IPS-18c (cell line): Measurements from ENCODE around the gene FAM186B.
A peak's percentile ranks its signal among the peaks of the same experiment; 100 is the strongest.
"Not testable (repeated sequence)": the region's sequence is repeated elsewhere in the genome, so short reads cannot be mapped to it uniquely, and the experiment has no call there.

ENCODE experiments used
- H3K4me3 ChIP-seq: 2 replicates; pipeline ENCODE4 v1.7.0; 2013; ENCODE audit warnings: low read depth, mild to moderate bottlenecking, low read length, moderate library complexity; ENCODE audit not compliant: insufficient read depth
- H3K9me3 ChIP-seq: one replicate; pipeline ENCODE4 v1.6.1; 2013; ENCODE audit warnings: mild to moderate bottlenecking, low read length, moderate library complexity; ENCODE audit not compliant: control insufficient read depth, insufficient read depth

FAM186B gene

GRCh38 chr12:49621651-49622500 is 16.4 kb upstream of the FAM186B start:
- H3K4me3 ChIP-seq = peak overlapping the region; percentile 70; the same call in 1 of the 2 replicates
- H3K9me3 ChIP-seq = no peaks in the 10 kb centered on the region

DNA sequence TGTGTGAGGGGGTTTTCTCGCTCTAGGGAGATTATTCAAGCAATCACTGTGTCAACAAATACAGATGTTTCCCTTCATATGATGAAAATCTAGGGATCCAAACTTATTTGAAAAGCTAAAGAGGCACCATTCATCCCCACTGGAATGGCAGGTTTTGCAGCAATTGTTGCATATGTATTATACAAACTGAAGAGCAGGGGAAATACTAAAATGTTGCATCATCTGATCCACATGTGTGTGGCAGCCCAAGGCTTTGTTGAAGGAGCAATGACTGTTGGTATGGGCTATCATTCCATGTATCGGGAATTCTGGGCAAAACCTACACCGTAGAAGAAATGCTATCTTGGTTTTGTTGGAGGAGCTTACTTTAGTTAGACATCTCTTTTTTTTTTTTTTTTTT is 13.8 kb upstream of the FAM186B start:
- no peaks in the 10 kb centered on the region for H3K9me3 ChIP-seq
- H3K4me3 ChIP-seq = no peak overlapping the region

DNA sequence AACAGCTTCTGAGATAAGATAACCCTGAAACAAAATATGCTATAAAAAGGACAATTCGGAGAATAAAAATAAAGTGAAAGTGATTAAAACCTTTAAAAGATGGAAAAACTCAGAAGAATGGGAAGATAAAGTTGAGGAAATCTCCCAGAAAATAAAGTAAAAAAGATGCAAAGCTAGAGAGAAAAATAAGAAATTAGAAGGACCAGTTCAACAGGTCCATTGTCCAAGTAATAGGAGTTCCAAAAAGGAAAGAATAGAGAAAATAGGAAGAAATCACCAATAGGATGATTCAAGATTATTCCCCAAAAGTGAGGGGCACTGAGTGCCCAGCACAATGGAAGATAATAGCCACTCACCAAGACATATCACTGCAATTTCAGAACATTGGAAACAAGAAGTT is 13.1 kb upstream of the FAM186B start:
- Histone ChIP-seq H3K9me3 (no peaks in the 10 kb centered on the region), H3K4me3 (no peak overlapping the region)

DNA sequence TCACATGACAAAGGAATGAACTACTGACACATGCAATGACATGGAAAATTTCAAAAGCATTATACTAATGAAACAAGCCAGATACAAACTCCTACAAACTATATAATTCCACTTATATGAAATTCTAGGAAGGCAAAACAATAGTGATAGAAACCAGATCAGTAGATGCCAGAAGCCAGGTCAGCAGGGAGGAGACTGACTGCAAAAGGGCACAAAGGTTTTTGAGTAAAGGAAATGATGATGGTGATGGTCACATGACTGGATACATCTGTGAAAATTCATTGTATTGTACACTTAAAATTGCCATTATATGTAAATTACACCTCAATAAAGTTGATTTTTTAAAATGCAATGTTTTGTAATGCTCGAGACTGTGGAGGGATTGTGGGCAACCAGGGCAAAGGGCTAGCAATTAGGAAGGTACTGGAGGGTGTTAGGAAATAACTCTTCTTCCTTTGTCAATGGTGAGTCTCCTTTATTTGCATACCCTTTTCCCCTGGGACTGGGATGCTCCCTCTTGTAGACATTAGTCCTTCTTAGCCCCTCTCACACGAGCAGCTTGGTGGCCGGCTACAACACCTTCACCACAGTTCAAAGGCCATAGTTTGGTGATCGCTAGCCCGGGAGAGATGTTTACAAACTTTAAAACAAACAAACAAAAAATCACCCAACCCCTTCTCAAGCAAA is 11.2 kb upstream of the FAM186B start:
- Histone ChIP-seq H3K9me3 (no peaks in the 10 kb centered on the region), H3K4me3 (no peak overlapping the region)

DNA sequence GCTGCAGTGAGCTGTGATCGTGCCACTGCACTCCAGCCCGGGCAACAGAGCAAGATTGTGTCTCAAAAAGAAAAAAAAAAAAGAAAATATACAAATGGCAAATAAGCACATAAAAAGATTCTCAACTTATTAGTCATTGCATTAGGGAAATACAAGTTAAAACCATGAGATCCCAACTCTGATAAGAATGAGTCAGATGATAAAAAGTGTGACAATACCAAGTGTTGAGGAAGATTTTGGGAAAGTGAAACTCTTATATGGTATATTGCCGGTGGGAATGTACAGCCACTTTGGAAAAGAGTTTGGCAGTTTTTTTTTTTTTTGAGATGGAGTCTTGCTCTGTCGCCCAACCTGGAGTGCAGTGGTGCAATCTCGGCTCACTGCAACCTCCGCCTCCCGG is 10.3 kb upstream of the FAM186B start:
- no peak overlapping the region for H3K4me3 ChIP-seq
- H3K9me3 ChIP-seq = no peaks in the 10 kb centered on the region

DNA sequence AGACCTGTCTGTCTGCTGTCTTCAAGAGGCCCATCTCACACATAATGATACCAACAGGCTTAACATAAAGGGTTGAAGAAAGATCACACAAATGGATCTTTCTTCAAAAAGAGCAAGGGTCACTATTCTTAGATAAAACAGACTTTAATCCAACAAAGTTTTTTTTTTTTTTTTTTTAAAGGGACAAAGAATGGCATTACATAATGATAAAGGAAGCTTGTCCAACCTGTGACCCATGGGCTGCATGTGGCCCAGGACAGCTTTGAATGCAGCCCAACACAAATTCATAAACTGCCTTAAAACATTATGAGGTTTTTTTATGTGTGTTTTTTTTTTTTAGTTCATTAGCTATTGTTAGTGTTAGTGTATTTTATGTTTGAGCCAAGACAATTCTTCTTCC is 6.8 kb upstream of the FAM186B start:
- H3K4me3 ChIP-seq = no peak overlapping the region
- H3K9me3 ChIP-seq = no peaks in the 10 kb centered on the region

DNA sequence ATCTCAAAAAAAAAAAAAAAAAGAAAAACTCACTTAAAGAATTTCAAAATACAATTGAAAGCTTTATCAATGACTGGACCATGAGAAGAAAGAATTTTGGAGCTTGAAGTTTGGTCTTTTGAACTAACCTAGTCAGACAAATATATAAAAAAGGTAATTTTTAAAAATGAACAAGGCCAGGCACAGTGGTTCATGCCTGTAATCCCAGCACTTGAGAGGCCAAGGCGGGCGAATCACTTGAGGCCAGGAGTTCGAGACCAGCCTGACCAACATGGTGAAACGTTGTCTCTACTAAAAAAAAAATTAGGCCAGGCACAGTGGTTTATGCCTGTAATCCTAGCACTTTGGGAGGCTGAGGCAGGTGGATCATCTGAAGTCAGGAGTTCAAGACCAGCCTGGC is 5.3 kb upstream of the FAM186B start:
- H3K9me3 ChIP-seq, H3K4me3 ChIP-seq: not testable (repeated sequence)

GRCh38 chr12:49609875-49610154 is 4.4 kb upstream of the FAM186B start:
- no peak overlapping the region for H3K4me3 ChIP-seq
- no peaks in the 10 kb centered on the region for H3K9me3 ChIP-seq

GRCh38 chr12:49609059-49609874 is 3.8 kb upstream of the FAM186B start:
- H3K9me3 ChIP-seq = no peaks in the 10 kb centered on the region

GRCh38 chr12:49604856-49605255 is 583 bp downstream of the FAM186B start:
- Histone ChIP-seq H3K4me3 (no peak overlapping the region), H3K9me3 (no peaks in the 10 kb centered on the region)

More at GRCh38 chr12:49609059-49609874, 3.8 kb upstream of the FAM186B start:
- H3K4me3 ChIP-seq = no peak overlapping the region

DNA sequence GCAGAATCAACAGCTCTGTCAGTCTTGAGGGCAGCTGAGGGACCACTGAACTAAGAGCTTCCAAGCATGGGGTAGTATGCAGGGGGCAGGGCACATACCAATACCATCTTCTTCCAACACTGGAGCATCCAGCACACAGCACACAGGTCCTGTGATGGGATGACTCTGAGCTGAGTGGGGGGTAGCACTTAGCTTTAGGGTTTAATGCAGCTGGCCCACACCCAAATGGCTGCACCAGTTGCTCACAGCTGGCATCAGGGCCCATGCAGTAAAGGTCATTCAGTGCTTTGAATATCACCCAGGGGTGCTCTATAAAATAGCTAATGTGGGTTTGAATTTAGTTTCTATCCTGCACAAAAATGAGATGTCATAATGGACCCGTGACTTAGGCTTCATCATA is 1.7 kb downstream of the FAM186B start:
- Histone ChIP-seq H3K4me3 (no peak overlapping the region), H3K9me3 (no peaks in the 10 kb centered on the region)

GRCh38 chr12:49599961-49600360 is 5.5 kb downstream of the FAM186B start:
- Histone ChIP-seq H3K9me3 (no peaks in the 10 kb centered on the region), H3K4me3 (no peak overlapping the region)

DNA sequence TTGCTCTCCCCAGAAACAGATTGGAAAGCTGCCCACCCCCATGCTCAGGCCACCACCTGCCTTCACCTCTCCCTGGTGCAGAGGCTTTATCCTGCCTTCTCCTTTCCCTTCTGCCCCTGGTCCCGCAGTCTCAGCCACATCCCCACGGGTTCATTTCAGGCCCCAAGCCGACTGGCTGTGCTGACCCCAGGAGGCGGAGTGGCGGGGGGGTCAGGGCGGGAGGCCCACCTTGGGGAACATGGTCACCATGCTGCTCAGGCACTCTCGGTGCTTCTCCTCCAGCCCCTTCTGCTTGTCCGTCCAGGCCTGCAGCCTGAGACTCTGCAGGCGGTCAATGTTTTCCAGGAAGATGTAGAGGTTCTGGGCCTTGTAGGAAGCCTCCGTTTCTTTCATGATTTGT is 6.9 kb downstream of the FAM186B start:
- no peak overlapping the region for H3K4me3 ChIP-seq
- no peaks in the 10 kb centered on the region for H3K9me3 ChIP-seq

- no peak overlapping the region for H3K4me3 ChIP-seq
- no peaks in the 10 kb centered on the region for H3K9me3 ChIP-seq
Measured at GRCh38 chr12:49588721-49589516, 16.5 kb downstream of the FAM186B start.

DNA sequence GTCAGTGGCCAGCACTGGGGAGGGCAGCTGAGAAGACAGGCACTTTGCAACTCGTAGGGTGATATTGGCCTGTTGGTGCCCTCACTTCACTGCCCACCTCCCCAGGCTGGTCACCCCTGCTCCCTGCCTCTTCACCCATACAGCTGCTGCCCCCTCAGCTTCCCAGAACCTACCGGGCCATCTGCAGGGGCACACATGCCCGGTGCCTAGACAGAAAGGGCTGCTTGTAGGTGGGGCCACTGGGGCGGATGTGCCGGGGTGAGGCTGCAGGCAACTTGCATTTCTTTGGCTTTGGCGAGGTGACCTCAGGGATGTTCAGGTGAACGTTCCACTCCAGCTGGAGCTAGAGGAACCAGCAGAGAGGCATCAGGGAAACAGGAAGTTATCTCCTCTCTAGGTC is 17.2 kb downstream of the FAM186B start:
- no peaks in the 10 kb centered on the region for H3K9me3 ChIP-seq
- no peak overlapping the region for H3K4me3 ChIP-seq

GRCh38 chr12:49587174-49587908 is 18.1 kb downstream of the FAM186B start:
- no peak overlapping the region for H3K4me3 ChIP-seq
- no peaks in the 10 kb centered on the region for H3K9me3 ChIP-seq
